DOHH2 (cell line): ENCODE measurements around the gene SCAF4.

Experiments used
- CTCF ChIP-seq: fragments of 200-600 bp; sonication (generic); IDR thresholded peaks from one replicate; pipeline ENCODE4 v1.5.1; 2014; ENCODE audit warnings: antibody characterized with exemption, mild to moderate bottlenecking, low read depth, low read length; ENCODE audit not compliant: poor library complexity, severe bottlenecking
- EZH2phosphoT487 ChIP-seq: fragments of 200-600 bp; sonication (generic); IDR thresholded peaks from 2 replicates; pipeline ENCODE4 v1.6.1; 2017; ENCODE audit warnings: borderline replicate concordance, mild to moderate bottlenecking, antibody characterized with exemption, low read length, moderate library complexity, mixed read lengths

- TF ChIP-seq CTCF (no peak), EZH2phosphoT487 (no peak)
These were observed 5.5 kb downstream of the SCAF4 start for GRCh38 chr21:31726407-31726806.
